ENCODE measurements around the gene C22orf15. TPM values are rescaled to one million over a fixed set of nuclear protein-coding genes. Genes with fewer than 3 reads are reported as not detected.

C22orf15 gene
- total RNA-seq, 1 experiment from 2014 or later: 0.40 TPM

GRCh38 chr22:23750714-23751440, 11.9 kb upstream of the C22orf15 start, which contains the start of gene ZNF70:
ZNF70 (minus strand) TSS chr22:23751112; CDS start chr22:23745140, 5,972 bp downstream.
- peak; percentile 32 for DNase-seq (ENCODE audit: low spot score)

- DNase-seq (ENCODE audit: low spot score): no peak
Observed at GRCh38 chr22:23751441-23751996, 11.3 kb upstream of the C22orf15 start.

- DNase-seq (ENCODE audit: low spot score): no peak
Observed at GRCh38 chr22:23752090-23752691, 10.6 kb upstream of the C22orf15 start.

GRCh38 chr22:23752750-23753149, 10.0 kb upstream of the C22orf15 start:
- no peak for DNase-seq (ENCODE audit: low spot score)

- no peak for DNase-seq (ENCODE audit: low spot score)
Observed at GRCh38 chr22:23753385-23753784, 9.4 kb upstream of the C22orf15 start.

- no peak for DNase-seq (ENCODE audit: low spot score)
Observed at GRCh38 chr22:23754220-23754919, 8.4 kb upstream of the C22orf15 start, which contains the start of gene VPREB3. VPREB3 (minus strand) TSS chr22:23754425; CDS start chr22:23754363, 62 bp downstream.

GRCh38 chr22:23754980-23755636, 7.7 kb upstream of the C22orf15 start:
- no peak for DNase-seq (ENCODE audit: low spot score)

GRCh38 chr22:23755711-23756110, 7.1 kb upstream of the C22orf15 start:
- DNase-seq (ENCODE audit: low spot score): no peak

- no peak for DNase-seq (ENCODE audit: low spot score)
Observed at GRCh38 chr22:23756891-23757290, 5.9 kb upstream of the C22orf15 start.

- no peak for DNase-seq (ENCODE audit: low spot score)
Observed at GRCh38 chr22:23759566-23759965, 3.2 kb upstream of the C22orf15 start.

- no peak for DNase-seq (ENCODE audit: low spot score)
Observed at GRCh38 chr22:23760056-23760455, 2.7 kb upstream of the C22orf15 start.

GRCh38 chr22:23763579-23763945, 772 bp downstream of the C22orf15 start:
- DNase-seq (ENCODE audit: low spot score): no peak

GRCh38 chr22:23763954-23764353, 1.2 kb downstream of the C22orf15 start:
- DNase-seq (ENCODE audit: low spot score): no peak

GRCh38 chr22:23764899-23765881, 2.4 kb downstream of the C22orf15 start:
- DNase-seq (ENCODE audit: low spot score): no peak

- DNase-seq (ENCODE audit: low spot score): no peak
Observed at GRCh38 chr22:23767303-23767672, 4.5 kb downstream of the C22orf15 start.

GRCh38 chr22:23767673-23768548, 5.1 kb downstream of the C22orf15 start, which contains the start of gene CHCHD10:
CHCHD10 (minus strand) TSS chr22:23767972; CDS start chr22:23767874, 98 bp downstream.
- no peak for DNase-seq (ENCODE audit: low spot score)

GRCh38 chr22:23769321-23769965, 6.7 kb downstream of the C22orf15 start:
- DNase-seq (ENCODE audit: low spot score): no peak

GRCh38 chr22:23772315-23772648, 9.5 kb downstream of the C22orf15 start:
- no peak for DNase-seq (ENCODE audit: low spot score)

All from A172 (cell line).